ENCODE results near the gene CXCR4. TPM values are rescaled to one million over a fixed set of nuclear protein-coding genes. Genes with fewer than 3 reads are reported as not detected.

CXCR4 gene
- total RNA-seq (2,047 and 2,119 TPM in 2 replicates), polyA plus RNA-seq (1,832 and 1,901 TPM in 2 replicates), polyA minus RNA-seq (926 and 2,252 TPM in 2 replicates)
- total RNA-seq (2013), result 884 TPM

DNA sequence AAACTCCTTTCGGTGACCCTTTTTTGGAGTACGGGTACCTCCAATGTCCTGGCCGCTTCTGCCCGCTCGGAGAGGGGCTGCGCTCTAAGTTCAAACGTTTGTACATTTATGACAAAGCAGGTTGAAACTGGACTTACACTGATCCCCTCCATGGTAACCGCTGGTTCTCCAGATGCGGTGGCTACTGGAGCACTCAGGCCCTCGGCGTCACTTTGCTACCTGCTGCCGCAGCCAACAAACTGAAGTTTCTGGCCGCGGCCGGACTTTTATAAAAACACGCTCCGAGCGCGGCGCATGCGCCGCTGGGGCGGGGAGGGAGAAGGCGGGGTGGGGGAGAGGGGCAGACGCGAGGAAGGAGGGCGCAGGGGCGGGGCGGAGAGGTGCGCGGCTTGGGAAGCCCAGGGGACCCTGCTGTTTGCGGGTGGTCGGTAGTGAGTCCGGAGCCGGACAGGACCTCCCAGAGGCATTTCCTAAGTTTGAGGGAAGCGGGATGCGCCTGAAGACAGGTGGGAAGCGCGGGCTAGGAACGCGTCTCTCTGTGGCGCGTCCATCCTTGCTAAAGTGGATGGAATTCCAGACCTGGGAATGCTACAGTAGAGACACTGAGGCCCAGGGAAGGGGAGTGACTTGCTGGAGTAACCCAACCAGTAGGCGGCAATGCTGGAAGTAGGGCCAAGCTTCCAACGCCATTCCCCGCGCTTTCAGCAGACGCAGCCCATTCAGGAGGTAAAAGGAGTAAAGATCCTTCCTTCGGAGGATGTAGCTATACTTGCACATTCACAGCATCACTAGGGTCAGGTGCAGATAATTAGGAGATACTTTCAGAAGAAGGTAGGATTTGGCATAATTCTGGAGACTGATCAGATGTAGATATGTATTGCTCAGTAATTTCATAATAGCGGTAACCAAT lies at the start of gene CXCR4:
Gene CXCR4, minus strand, starts transcription at position 241 of the 910 bp plus-strand sequence. Its CDS starts 89 bp downstream, at position 152.
- Mint-ChIP-seq H3K4me1 (peaks cover 59% of the 10 kb centered on the region), H3K4me3 (peak within 1 kb of the TSS; percentile 98), H3K9me3 (ENCODE audit: insufficient read depth) (no peaks in the 10 kb centered on the region), H3K27me3 (no peaks in the 10 kb centered on the region), H3K27ac (peak within 1 kb of the TSS; percentile 100)
- ATAC-seq (ENCODE audit: low read depth) (peak; percentile 55), DNase-seq (peak; percentile 94)
- H3K9me3 ChIP-seq (ENCODE audit: control extremely low read depth in 1 of 3, control insufficient read depth in 2 of 3, insufficient read depth in 1 of 3, low read length in 2 of 3), result no peaks in the 10 kb centered on the region
- peaks cover 47% of the 10 kb centered on the region for H3K79me2 ChIP-seq (ENCODE audit: control insufficient read depth, insufficient read depth, low read length)
- TF ChIP-seq EZH2 (IDR thresholded peaks at IDR 0.05; ENCODE audit: borderline replicate concordance, insufficient read depth, low read depth, low read length, poor library complexity, severe bottlenecking), result no peak
- TF ChIP-seq, protein P1, sequence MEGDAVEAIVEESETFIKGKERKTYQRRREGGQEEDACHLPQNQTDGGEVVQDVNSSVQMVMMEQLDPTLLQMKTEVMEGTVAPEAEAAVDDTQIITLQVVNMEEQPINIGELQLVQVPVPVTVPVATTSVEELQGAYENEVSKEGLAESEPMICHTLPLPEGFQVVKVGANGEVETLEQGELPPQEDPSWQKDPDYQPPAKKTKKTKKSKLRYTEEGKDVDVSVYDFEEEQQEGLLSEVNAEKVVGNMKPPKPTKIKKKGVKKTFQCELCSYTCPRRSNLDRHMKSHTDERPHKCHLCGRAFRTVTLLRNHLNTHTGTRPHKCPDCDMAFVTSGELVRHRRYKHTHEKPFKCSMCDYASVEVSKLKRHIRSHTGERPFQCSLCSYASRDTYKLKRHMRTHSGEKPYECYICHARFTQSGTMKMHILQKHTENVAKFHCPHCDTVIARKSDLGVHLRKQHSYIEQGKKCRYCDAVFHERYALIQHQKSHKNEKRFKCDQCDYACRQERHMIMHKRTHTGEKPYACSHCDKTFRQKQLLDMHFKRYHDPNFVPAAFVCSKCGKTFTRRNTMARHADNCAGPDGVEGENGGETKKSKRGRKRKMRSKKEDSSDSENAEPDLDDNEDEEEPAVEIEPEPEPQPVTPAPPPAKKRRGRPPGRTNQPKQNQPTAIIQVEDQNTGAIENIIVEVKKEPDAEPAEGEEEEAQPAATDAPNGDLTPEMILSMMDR (IDR thresholded peaks at IDR 0.05), result no peak
- H3K27me3 ChIP-seq (replicated peaks in 1 of 4; ENCODE audit: control extremely low read depth in 1 of 4, control insufficient read depth in 3 of 4, insufficient read depth in 4 of 4, low read length in 3 of 4), result no peaks in the 10 kb centered on the region
- ChIA-PET CTCF (interaction anchor here (1.0 to 2.8 kb wide), 14 partner anchors 11 to 266 kb away, joined by 3 to 32 read pairs (median 8); no protein-coding TSS in a partner anchor), POLR2A (interaction anchor here (0.6 to 9.0 kb wide), 32 partner anchors 11 to 1353 kb away, joined by 3 to 405 read pairs (median 6); no protein-coding TSS in a partner anchor)
- peak within 1 kb of the TSS; percentile 55 for H2AFZ ChIP-seq (ENCODE audit: insufficient read depth, low read depth, low read length, poor library complexity, severe bottlenecking)
- H3K4me1 ChIP-seq (ENCODE audit: control insufficient read depth in 2 of 2, insufficient read depth in 2 of 2, low read length in 2 of 2), result peaks cover 48 to 52% of the 10 kb centered on the region in 2 donors
- under 1% methylated on average over 38 of the region's 50 CpGs for WGBS (ENCODE audit: insufficient coverage)
- intact Hi-C loops (cut with micrococcal nuclease), result loop anchor here (1.0 to 5.0 kb wide), 5 partner anchors 89 to 266 kb away; no protein-coding TSS in a partner anchor
- peaks cover 5 to 34% of the 10 kb centered on the region in 2 experiments for H3K36me3 ChIP-seq (replicated peaks in 1 of 2; ENCODE audit: control extremely low read depth in 1 of 2, control insufficient read depth in 1 of 2, extremely low read depth in 1 of 2, insufficient read depth in 2 of 2, low read length in 1 of 2)
- peaks cover 43% of the 10 kb centered on the region for H4K20me1 ChIP-seq (ENCODE audit: control insufficient read depth, insufficient read depth, low read length, poor library complexity, severe bottlenecking)
- peak within 1 kb of the TSS; percentile 99 for H3K9ac ChIP-seq (ENCODE audit: low read length)
- H3K4me2 ChIP-seq (replicated peaks; ENCODE audit: low read depth, low read length, poor library complexity, severe bottlenecking), result peak within 1 kb of the TSS; percentile 84
- peak within 1 kb of the TSS; percentile 93 to 100 (median 98) for H3K4me3 ChIP-seq (ENCODE audit: control extremely low read depth in 1 of 5, extremely low read depth in 1 of 5, insufficient read depth in 1 of 5, low read depth in 2 of 5, low read length in 4 of 5)
- peak within 1 kb of the TSS; percentile 96 to 99 for H3K27ac ChIP-seq (ENCODE audit: low read length in 2 of 2)
